ENCODE measurements around the gene IGSF11. TPM values are rescaled to one million over a fixed set of nuclear protein-coding genes. Genes with fewer than 3 reads are reported as not detected.

IGSF11 gene
- total RNA-seq, 2 experiments from 2014 or later = 0.07 TPM; not detected in 1

GRCh38 chr3:118968640-118969039 lies 66.0 kb downstream of the IGSF11 start:
- intact Hi-C loops (cut with micrococcal nuclease) = no loop called here
- H3K36me3 Mint-ChIP-seq (ENCODE audit: low read depth) = no peaks in the 10 kb centered on the region
- no peak for TF ChIP-seq CTCF (IDR thresholded peaks at IDR 0.05)
- CTCF ChIA-PET = interaction anchor here (1.0 to 8.7 kb wide), 2 partner anchors 8 to 85 kb away, joined by 3 to 45 read pairs; no protein-coding TSS in a partner anchor
- no peak overlapping the region for H3K4me3 Mint-ChIP-seq
- DNase-seq (no peak), ATAC-seq (no peak)
- no peaks in the 10 kb centered on the region for H3K27me3 Mint-ChIP-seq
- POLR2A ChIA-PET = no interaction called here
- no peak overlapping the region for H3K27ac Mint-ChIP-seq
- H3K4me1 Mint-ChIP-seq (ENCODE audit: low read depth) = no peaks in the 10 kb centered on the region
- H3K9me3 Mint-ChIP-seq = no peaks in the 10 kb centered on the region

- Mint-ChIP-seq H3K36me3 (ENCODE audit: low read depth) (no peaks in the 10 kb centered on the region), H3K27ac (no peak overlapping the region), H3K4me3 (no peak overlapping the region), H3K4me1 (ENCODE audit: low read depth) (no peaks in the 10 kb centered on the region), H3K27me3 (no peaks in the 10 kb centered on the region), H3K9me3 (no peaks in the 10 kb centered on the region)
- intact Hi-C loops (cut with micrococcal nuclease) = no loop called here
- ChIA-PET CTCF (interaction anchor here (1.0 to 8.7 kb wide), 3 partner anchors 9 to 84 kb away, joined by 3 to 45 read pairs (median 7); partner anchors contain the start of gene IGSF11), POLR2A (no interaction called here)
- TF ChIP-seq CTCF (IDR thresholded peaks at IDR 0.05) = no peak
- ATAC-seq (no peak), DNase-seq (no peak)
Measured at GRCh38 chr3:118968111-118968510, 66.5 kb downstream of the IGSF11 start.

GRCh38 chr3:118966700-118967099 lies 67.9 kb downstream of the IGSF11 start:
- intact Hi-C loops (cut with micrococcal nuclease) = no loop called here
- H3K9me3 Mint-ChIP-seq = no peaks in the 10 kb centered on the region
- no peak overlapping the region for H3K27ac Mint-ChIP-seq
- no peak for TF ChIP-seq CTCF (IDR thresholded peaks at IDR 0.05)
- no peaks in the 10 kb centered on the region for H3K36me3 Mint-ChIP-seq (ENCODE audit: low read depth)
- CTCF ChIA-PET = interaction anchor here (1.0 to 8.7 kb wide), 4 partner anchors 10 to 83 kb away, joined by 3 to 45 read pairs (median 5); partner anchors contain the start of gene IGSF11
- POLR2A ChIA-PET = no interaction called here
- H3K27me3 Mint-ChIP-seq = no peaks in the 10 kb centered on the region
- ATAC-seq (no peak), DNase-seq (no peak)
- H3K4me3 Mint-ChIP-seq = no peak overlapping the region
- no peaks in the 10 kb centered on the region for H3K4me1 Mint-ChIP-seq (ENCODE audit: low read depth)

GRCh38 chr3:118963711-118964110 lies 70.9 kb downstream of the IGSF11 start:
- ChIA-PET POLR2A (interaction anchor here (0.8 kb wide), 1 partner anchor 71 kb away, joined by 3 read pairs; the partner anchor contains the start of gene IGSF11), CTCF (interaction anchor here (8.7 kb wide), 1 partner anchor 80 kb away, joined by 45 read pairs; no protein-coding TSS in a partner anchor)
- Mint-ChIP-seq H3K9me3 (no peaks in the 10 kb centered on the region), H3K27ac (no peak overlapping the region), H3K4me1 (ENCODE audit: low read depth) (no peaks in the 10 kb centered on the region), H3K27me3 (no peaks in the 10 kb centered on the region), H3K36me3 (ENCODE audit: low read depth) (no peaks in the 10 kb centered on the region), H3K4me3 (no peak overlapping the region)
- DNase-seq = no peak
- ATAC-seq = no peak
- no peak for TF ChIP-seq CTCF (IDR thresholded peaks at IDR 0.05)
- intact Hi-C loops (cut with micrococcal nuclease) = no loop called here

GRCh38 chr3:118960876-118961450 lies 73.7 kb downstream of the IGSF11 start:
- Mint-ChIP-seq H3K9me3 (no peaks in the 10 kb centered on the region), H3K36me3 (ENCODE audit: low read depth) (no peaks in the 10 kb centered on the region), H3K27me3 (no peaks in the 10 kb centered on the region), H3K4me1 (ENCODE audit: low read depth) (peaks cover 16% of the 10 kb centered on the region), H3K4me3 (no peak overlapping the region), H3K27ac (no peak overlapping the region)
- CTCF ChIA-PET = interaction anchor here (0.7 to 1.2 kb wide), 3 partner anchors 77 to 84 kb away, joined by 3 to 4 read pairs (median 3); no protein-coding TSS in a partner anchor
- no peak for TF ChIP-seq CTCF (IDR thresholded peaks at IDR 0.05)
- POLR2A ChIA-PET = no interaction called here
- intact Hi-C loops (cut with micrococcal nuclease) = no loop called here
- DNase-seq (no peak), ATAC-seq (no peak)

Data from activated CD8-positive, alpha-beta T cell treated with anti-CD3 and anti-CD28 coated beads for 36 hours (primary cell).